Fibroblast of villous mesenchyme (primary cell): Measurements from ENCODE around the gene DPAGT1. TPM values are rescaled to one million over a fixed set of nuclear protein-coding genes. Genes with fewer than 3 reads are reported as not detected.
"Not testable (repeated sequence)": the region's sequence is repeated elsewhere in the genome, so short reads cannot be mapped to it uniquely, and the experiment has no call there.

ENCODE experiments used
- DNase-seq: peaks from one replicate; pipeline ENCODE4 v3.0.0-alpha.2; 2010; ENCODE audit warnings: low read depth
- H3K4me3 ChIP-seq: 2 replicates; pipeline ENCODE4 v1.5.1; 2011; ENCODE audit warnings: low read depth, mild to moderate bottlenecking, low read length
- total RNA-seq: library from RNA; depleted of rRNA; stranded (reverse); fragments of >200 nt; gene quantifications from 2 replicates; pipeline ENCODE4 v1.2.3, GENCODE V29; 2012
- TF ChIP-seq, protein P1 (sequence below): IDR thresholded peaks from 2 replicates; pipeline ENCODE4 v1.5.1; 2012; ENCODE audit warnings: low read depth, mild to moderate bottlenecking, low read length; ENCODE audit not compliant: insufficient read depth

DPAGT1 gene
- total RNA-seq, 1 donor: 29.4 TPM

DNA sequence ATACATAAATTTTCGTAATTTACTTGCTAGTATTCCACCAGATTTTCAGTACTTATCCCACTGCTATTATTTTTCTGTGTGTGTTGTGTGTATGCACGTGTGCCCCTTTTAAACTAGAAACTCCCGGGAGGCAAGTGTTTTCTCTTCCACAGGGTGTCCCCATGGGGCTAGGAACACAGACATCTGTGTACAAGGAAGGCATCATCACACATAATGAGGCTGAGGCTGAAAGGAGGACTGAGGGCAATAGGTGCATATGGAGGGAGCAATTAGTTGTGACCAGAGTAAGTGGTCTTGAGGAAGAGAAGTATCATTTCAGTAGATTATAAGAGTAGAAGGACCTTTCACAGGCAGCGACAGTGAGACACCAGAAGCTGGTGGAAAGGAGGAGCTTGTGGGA, 2.1 kb upstream of the DPAGT1 start:
- TF ChIP-seq, protein P1, sequence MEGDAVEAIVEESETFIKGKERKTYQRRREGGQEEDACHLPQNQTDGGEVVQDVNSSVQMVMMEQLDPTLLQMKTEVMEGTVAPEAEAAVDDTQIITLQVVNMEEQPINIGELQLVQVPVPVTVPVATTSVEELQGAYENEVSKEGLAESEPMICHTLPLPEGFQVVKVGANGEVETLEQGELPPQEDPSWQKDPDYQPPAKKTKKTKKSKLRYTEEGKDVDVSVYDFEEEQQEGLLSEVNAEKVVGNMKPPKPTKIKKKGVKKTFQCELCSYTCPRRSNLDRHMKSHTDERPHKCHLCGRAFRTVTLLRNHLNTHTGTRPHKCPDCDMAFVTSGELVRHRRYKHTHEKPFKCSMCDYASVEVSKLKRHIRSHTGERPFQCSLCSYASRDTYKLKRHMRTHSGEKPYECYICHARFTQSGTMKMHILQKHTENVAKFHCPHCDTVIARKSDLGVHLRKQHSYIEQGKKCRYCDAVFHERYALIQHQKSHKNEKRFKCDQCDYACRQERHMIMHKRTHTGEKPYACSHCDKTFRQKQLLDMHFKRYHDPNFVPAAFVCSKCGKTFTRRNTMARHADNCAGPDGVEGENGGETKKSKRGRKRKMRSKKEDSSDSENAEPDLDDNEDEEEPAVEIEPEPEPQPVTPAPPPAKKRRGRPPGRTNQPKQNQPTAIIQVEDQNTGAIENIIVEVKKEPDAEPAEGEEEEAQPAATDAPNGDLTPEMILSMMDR: peak; percentile 8
- no peak overlapping the region for H3K4me3 ChIP-seq
- DNase-seq: no peak

DNA sequence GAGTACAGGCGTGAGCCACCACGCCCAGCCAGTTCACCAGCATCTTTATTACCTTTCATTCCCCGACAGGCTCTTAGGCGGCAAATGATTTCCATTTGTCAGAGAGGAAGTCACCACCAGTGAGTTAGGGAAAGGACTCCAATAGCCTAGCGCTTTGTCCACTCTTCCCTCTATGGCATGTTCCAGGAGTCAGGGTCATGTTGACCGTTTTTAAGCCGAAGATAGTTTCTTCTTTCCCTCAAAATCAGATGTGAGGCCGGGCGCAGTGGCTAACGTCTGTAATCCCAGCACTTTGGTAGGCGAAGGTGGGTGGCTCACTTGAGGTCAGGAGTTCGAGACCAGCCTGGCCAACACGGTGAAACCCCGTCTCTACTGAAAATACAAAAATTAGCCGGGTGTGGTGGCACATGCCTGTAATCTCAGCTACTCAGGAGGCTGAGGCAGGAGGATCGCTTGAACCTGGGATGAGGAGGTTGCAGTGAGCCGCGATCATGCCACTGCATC, 1.6 kb upstream of the DPAGT1 start:
- H3K4me3 ChIP-seq: peak overlapping the region; percentile 89

DNA sequence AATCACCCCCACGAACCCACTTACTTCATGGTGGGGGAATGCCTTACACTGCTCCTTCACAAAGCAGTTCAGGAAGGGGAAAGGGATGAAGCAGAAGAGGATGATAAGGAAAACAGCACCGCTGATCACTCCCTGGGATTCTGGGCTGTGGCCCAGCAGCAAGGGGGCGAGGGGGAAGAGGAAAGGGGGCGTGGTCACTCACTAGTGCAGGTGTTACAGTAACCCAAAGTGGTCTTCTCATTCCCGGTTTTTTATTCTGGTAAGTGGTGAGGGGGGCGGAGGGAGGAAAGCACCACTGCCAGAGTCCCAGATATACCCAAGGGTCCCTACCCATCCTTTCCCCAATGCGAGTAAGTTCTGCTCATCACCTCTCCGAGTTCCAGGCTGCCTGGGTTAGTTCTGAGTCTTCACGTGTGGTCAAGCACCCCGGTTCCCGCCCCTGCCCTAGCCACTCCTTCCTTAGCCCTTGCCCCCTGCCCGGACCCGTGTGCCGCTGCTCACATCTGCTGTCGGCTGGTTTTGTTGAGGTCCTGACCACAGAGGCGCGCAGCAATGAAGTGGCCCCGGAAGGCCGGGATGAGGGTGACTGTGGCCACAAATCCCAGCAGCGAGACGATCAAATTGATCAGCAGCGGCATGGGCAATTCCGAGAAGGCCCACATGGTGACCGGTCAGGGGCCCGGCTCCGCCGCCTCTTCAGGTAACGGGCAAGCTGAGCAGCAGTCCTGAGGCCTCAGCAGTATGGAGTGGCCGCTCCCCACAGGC, 477 bp downstream of the DPAGT1 start:
- DNase-seq: no peak
- H3K4me3 ChIP-seq: peak overlapping the region; percentile 89
- TF ChIP-seq, protein P1: peak; percentile 6

More for the DNA sequence above, 1.6 kb upstream of the DPAGT1 start:
- DNase-seq: not testable (repeated sequence)

DNA sequence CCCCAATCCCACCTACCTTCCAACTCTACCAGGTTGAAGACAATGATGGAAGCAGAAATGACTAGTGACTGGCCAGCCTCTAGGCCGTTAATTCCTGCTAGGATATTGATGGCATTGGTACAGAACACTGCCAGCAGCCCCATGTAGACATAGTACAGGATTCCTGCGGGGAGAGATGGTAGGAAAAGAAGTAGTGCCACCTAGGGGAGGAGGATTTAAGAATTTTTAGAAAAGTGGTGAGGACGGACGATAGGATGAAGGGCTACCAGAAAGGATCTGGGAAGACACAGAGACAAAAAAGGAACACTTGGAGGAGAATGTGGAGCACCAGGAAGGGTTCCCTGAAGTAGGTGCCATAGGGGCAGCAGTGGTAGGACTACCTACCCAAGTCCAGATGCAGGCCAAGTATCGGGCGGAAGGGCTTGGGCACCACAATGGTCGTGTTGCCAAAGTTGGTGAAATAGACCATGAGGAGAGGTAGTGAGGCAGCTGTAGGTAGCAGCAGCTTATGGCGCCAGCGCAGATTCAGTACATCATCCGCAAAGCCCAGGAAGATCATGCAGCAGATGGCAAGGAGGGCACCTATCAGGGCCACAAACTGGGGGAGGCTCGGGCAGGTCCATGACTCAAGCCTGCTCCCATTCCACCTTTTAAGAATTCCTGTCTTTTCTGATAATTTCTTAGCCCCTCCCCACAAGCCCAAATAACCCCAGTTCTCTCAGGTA, 1.2 kb downstream of the DPAGT1 start:
- TF ChIP-seq, protein P1: peak; percentile 61
- H3K4me3 ChIP-seq: peak overlapping the region; percentile 89
- DNase-seq: peak; percentile 55

DNA sequence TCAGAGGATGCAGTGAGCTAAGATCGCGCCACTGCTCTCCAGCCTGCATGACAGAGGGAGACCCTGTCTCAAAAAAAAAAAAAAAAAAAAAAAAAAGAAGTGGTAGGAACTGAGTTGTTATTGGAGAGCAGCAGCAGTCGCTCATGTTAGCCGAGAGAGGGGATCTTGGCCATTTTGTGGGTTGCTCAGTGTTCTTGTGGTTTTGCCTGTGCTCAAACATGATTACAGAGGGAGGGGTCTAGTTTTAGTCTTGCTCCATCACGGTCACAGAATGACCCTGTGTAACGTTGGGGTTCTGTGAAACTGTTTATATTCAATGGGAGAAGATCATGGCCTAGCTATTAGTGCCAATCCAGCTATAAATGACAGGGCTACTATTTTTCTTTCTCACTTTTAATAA, 1.9 kb downstream of the DPAGT1 start:
- TF ChIP-seq, protein P1: no peak
- no peak overlapping the region for H3K4me3 ChIP-seq
- DNase-seq: no peak

DNA sequence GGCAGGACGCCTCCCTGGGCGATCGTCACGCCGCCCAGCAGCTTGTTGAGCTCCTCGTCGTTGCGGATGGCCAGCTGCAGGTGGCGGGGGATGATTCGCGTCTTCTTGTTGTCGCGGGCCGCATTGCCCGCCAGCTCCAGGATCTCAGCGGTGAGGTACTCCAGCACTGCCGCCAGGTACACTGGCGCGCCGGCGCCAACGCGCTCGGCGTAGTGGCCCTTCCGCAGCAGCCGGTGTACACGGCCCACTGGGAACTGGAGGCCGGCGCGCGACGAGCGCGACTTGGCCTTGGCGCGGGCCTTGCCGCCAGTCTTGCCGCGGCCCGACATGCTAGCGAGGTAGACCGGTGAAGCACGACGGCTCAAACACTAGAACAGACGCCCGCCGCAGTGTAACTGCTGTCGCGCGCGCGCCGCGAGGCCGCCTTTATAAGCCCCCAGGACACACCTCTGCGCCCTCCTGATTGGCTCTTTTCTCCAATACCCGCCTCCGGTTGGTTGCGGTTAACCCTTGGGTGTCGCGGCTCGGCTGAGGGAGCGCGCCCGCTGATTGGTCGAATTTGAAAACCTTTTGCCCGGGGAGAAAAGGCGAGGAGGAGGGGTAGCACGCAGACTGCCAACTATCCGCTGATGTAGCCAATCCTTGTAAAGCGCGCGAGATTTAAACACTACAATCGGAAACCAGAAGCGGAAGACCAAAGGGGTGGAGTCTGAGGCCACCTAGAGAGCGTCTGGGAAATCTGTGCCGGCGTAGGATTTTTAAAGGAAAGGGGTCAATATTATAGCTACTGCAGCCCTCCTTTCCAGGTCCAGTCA, 6.4 kb downstream of the DPAGT1 start:
- TF ChIP-seq, protein P1: no peak
- DNase-seq: peak; percentile 100
- peak overlapping the region; percentile 80 for H3K4me3 ChIP-seq

DNA sequence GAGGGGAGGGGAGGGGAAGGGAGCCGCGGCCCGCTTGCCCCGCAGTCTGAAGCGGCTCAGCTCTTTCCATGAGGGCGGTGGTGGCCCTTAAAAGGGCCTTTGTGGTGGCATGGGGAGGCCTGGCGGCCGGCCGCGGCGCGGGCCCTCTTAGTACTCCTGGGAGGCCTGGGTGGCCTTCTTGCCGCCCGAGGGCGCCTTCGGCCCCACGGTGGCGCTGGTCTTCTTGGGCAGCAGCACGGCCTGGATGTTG, 6.9 kb downstream of the DPAGT1 start:
- peak overlapping the region; percentile 80 for H3K4me3 ChIP-seq
- DNase-seq: peak; percentile 87
- TF ChIP-seq, protein P1: peak; percentile 65
